Prostate gland (tissue), 2 donors: ENCODE measurements around the gene PLA2G5.

Experiments used
- POLR2A ChIP-seq: fragments of 450-650 bp; IDR thresholded peaks from one replicate; pipeline ENCODE4 v1.6.1; 2016; ENCODE audit warnings: antibody characterized with exemption, mild to moderate bottlenecking
- TF ChIP-seq, protein P1 (sequence below), 4 experiments: fragments of 200-600 bp in 2 of 4; fragments of 450-650 bp in 2 of 4; sonication (generic) in 2 of 4; IDR thresholded peaks; 1 replicate in 3 of 4; 2 replicates in 1 of 4; pipeline ENCODE4 v1.5.1; 2016 to 2019; ENCODE audit warnings: antibody characterized with exemption in 4 of 4, mild to moderate bottlenecking in 2 of 4, moderate library complexity in 2 of 4

DNA sequence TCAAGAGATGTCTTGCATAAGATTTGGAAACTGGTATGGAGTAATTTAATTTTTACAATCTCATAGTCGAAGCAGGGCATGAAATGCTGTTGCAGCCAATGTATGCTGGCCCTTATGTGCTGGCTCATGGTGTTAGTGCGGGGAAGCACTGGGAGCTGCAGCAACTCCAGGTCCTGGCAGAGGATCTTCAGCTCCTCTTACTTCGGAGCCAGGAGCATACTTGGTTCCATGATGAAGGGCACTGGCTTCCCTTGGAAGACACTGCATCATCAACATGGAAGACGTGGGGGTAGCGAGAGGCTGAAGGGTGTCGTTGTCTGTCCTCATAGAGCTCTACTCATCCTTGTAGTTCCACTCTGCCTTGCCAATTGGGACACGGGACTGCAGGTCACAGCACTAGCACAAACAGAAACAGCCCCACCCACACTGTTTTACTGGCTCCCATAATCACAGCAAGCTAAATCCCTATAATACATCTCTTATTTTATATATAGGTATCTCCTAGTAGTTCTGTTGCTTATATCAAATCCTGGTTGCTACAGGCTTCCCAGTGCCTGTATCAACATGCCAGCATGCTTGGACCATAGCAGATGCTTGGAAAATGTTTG, 26.9 kb downstream of the PLA2G5 start:
- TF ChIP-seq POLR2A, result no peak
- TF ChIP-seq, protein P1, sequence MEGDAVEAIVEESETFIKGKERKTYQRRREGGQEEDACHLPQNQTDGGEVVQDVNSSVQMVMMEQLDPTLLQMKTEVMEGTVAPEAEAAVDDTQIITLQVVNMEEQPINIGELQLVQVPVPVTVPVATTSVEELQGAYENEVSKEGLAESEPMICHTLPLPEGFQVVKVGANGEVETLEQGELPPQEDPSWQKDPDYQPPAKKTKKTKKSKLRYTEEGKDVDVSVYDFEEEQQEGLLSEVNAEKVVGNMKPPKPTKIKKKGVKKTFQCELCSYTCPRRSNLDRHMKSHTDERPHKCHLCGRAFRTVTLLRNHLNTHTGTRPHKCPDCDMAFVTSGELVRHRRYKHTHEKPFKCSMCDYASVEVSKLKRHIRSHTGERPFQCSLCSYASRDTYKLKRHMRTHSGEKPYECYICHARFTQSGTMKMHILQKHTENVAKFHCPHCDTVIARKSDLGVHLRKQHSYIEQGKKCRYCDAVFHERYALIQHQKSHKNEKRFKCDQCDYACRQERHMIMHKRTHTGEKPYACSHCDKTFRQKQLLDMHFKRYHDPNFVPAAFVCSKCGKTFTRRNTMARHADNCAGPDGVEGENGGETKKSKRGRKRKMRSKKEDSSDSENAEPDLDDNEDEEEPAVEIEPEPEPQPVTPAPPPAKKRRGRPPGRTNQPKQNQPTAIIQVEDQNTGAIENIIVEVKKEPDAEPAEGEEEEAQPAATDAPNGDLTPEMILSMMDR (IDR thresholded peaks at IDR 0.05), result no peak
